ENCODE measurements around the gene KCP. TPM values are rescaled to one million over a fixed set of nuclear protein-coding genes. Genes with fewer than 3 reads are reported as not detected.

KCP gene
- total RNA-seq, 1 donor from 2014 or later = 0.70 TPM

- no peak for DNase-seq (ENCODE audit: extremely low spot score, unreplicated experiment)
- Mint-ChIP-seq H3K27ac (ENCODE audit: unreplicated experiment) (no peak overlapping the region), H3K4me1 (ENCODE audit: unreplicated experiment) (no peaks in the 10 kb centered on the region), H3K27me3 (ENCODE audit: unreplicated experiment) (no peaks in the 10 kb centered on the region), H3K36me3 (ENCODE audit: unreplicated experiment) (peaks cover 16% of the 10 kb centered on the region), H3K9me3 (ENCODE audit: unreplicated experiment) (no peaks in the 10 kb centered on the region), H3K4me3 (ENCODE audit: unreplicated experiment) (no peak overlapping the region)
- TF ChIP-seq CTCF (IDR thresholded peaks at IDR 0.05) = no peak
Observed at GRCh38 chr7:128849804-128850490, 60.6 kb downstream of the KCP start.

GRCh38 chr7:128849156-128849515 lies 61.4 kb downstream of the KCP start:
- Mint-ChIP-seq H3K4me3 (ENCODE audit: unreplicated experiment) (no peak overlapping the region), H3K9me3 (ENCODE audit: unreplicated experiment) (no peaks in the 10 kb centered on the region), H3K36me3 (ENCODE audit: unreplicated experiment) (peaks cover 17% of the 10 kb centered on the region), H3K4me1 (ENCODE audit: unreplicated experiment) (no peaks in the 10 kb centered on the region), H3K27ac (ENCODE audit: unreplicated experiment) (no peak overlapping the region), H3K27me3 (ENCODE audit: unreplicated experiment) (no peaks in the 10 kb centered on the region)
- TF ChIP-seq CTCF (IDR thresholded peaks at IDR 0.05) = no peak
- DNase-seq (ENCODE audit: extremely low spot score, unreplicated experiment) = no peak

- no peaks in the 10 kb centered on the region for H3K9me3 Mint-ChIP-seq (ENCODE audit: unreplicated experiment)
- H3K4me3 Mint-ChIP-seq (ENCODE audit: unreplicated experiment) = no peak overlapping the region
- peaks cover 17% of the 10 kb centered on the region for H3K36me3 Mint-ChIP-seq (ENCODE audit: unreplicated experiment)
- TF ChIP-seq CTCF (IDR thresholded peaks at IDR 0.05) = no peak
- no peak for DNase-seq (ENCODE audit: extremely low spot score, unreplicated experiment)
- no peaks in the 10 kb centered on the region for H3K4me1 Mint-ChIP-seq (ENCODE audit: unreplicated experiment)
- H3K27me3 Mint-ChIP-seq (ENCODE audit: unreplicated experiment) = no peaks in the 10 kb centered on the region
- no peak overlapping the region for H3K27ac Mint-ChIP-seq (ENCODE audit: unreplicated experiment)
Observed at GRCh38 chr7:128848289-128849155, 62.0 kb downstream of the KCP start.

GRCh38 chr7:128847721-128848211 lies 62.7 kb downstream of the KCP start:
- Mint-ChIP-seq H3K4me1 (ENCODE audit: unreplicated experiment) (no peaks in the 10 kb centered on the region), H3K27me3 (ENCODE audit: unreplicated experiment) (no peaks in the 10 kb centered on the region), H3K9me3 (ENCODE audit: unreplicated experiment) (no peaks in the 10 kb centered on the region), H3K36me3 (ENCODE audit: unreplicated experiment) (peaks cover 14% of the 10 kb centered on the region), H3K4me3 (ENCODE audit: unreplicated experiment) (no peak overlapping the region), H3K27ac (ENCODE audit: unreplicated experiment) (no peak overlapping the region)
- DNase-seq (ENCODE audit: extremely low spot score, unreplicated experiment) = no peak
- TF ChIP-seq CTCF (IDR thresholded peaks at IDR 0.05) = no peak

Measured in osteocyte (in vitro differentiated cells).